Globus pallidus (tissue), 1 donor: Measurements from ENCODE around the gene CCDC97.
"Not testable (repeated sequence)": the region's sequence is repeated elsewhere in the genome, so short reads cannot be mapped to it uniquely, and the experiment has no call there.

ENCODE experiments used
- DNase-seq: peaks from one replicate; pipeline ENCODE4 v3.0.0-alpha.2; 2015; ENCODE audit warnings: low spot score

Gene CCDC97

GRCh38 chr19:41310033-41310831 is at the start of gene CCDC97:
TSS of gene CCDC97 (plus strand) at chr19:41310172. CDS start at chr19:41310311, 139 bp downstream.
- peak; percentile 86 for DNase-seq

GRCh38 chr19:41261474-41262190 is 48.3 kb upstream of the CCDC97 start:
- DNase-seq = no peak

GRCh38 chr19:41263042-41263849 is 46.7 kb upstream of the CCDC97 start:
- no peak for DNase-seq

GRCh38 chr19:41263850-41264580 is 46.0 kb upstream of the CCDC97 start, which contains the start of gene HNRNPUL1:
TSS of gene HNRNPUL1 (plus strand) at chr19:41264372. CDS start at chr19:41264504, 132 bp downstream.
- peak; percentile 100 for DNase-seq

- peak; percentile 20 for DNase-seq
Measured at GRCh38 chr19:41264581-41265394, 45.2 kb upstream of the CCDC97 start.

- DNase-seq = peak; percentile 4
Measured at GRCh38 chr19:41265395-41266153, 44.4 kb upstream of the CCDC97 start.

GRCh38 chr19:41269055-41269454 is 40.9 kb upstream of the CCDC97 start:
- no peak for DNase-seq

- no peak for DNase-seq
Measured at GRCh38 chr19:41269571-41269970, 40.4 kb upstream of the CCDC97 start.

- no peak for DNase-seq
Measured at GRCh38 chr19:41273076-41273475, 36.9 kb upstream of the CCDC97 start.

GRCh38 chr19:41274802-41275201 is 35.2 kb upstream of the CCDC97 start:
- DNase-seq = no peak

- no peak for DNase-seq
Measured at GRCh38 chr19:41276231-41276630, 33.7 kb upstream of the CCDC97 start.

GRCh38 chr19:41278478-41278877 is 31.5 kb upstream of the CCDC97 start:
- no peak for DNase-seq

- no peak for DNase-seq
Measured at GRCh38 chr19:41288673-41289530, 21.1 kb upstream of the CCDC97 start.

GRCh38 chr19:41289814-41290213 is 20.2 kb upstream of the CCDC97 start:
- DNase-seq = not testable (repeated sequence)

- DNase-seq = no peak
Measured at GRCh38 chr19:41294393-41294792, 15.6 kb upstream of the CCDC97 start.

GRCh38 chr19:41295499-41295898 is 14.5 kb upstream of the CCDC97 start:
- DNase-seq = no peak

- DNase-seq = no peak
Measured at GRCh38 chr19:41296433-41296871, 13.5 kb upstream of the CCDC97 start.

GRCh38 chr19:41297628-41298347 is 12.2 kb upstream of the CCDC97 start:
- DNase-seq = no peak
